ENCODE results near the gene CNOT3.

The CNOT3 gene

GRCh38 chr19:54196536-54196935, 59.0 kb downstream of the CNOT3 start:
- DNase-seq, result no peak

GRCh38 chr19:54197121-54197520, 59.6 kb downstream of the CNOT3 start:
- no peak for DNase-seq

- DNase-seq, result no peak
Observed at GRCh38 chr19:54199401-54199800, 61.8 kb downstream of the CNOT3 start.

- DNase-seq, result no peak
Observed at GRCh38 chr19:54201172-54201701, 63.7 kb downstream of the CNOT3 start.

GRCh38 chr19:54201980-54202379, 64.4 kb downstream of the CNOT3 start:
- no peak for DNase-seq

GRCh38 chr19:54203151-54203611, 65.6 kb downstream of the CNOT3 start:
- DNase-seq, result no peak

GRCh38 chr19:54204767-54205468, 67.4 kb downstream of the CNOT3 start:
- DNase-seq, result no peak

Measured in NCI-H510A (cell line).